ENCODE measurements around the gene GPATCH1. TPM values are rescaled to one million over a fixed set of nuclear protein-coding genes. Genes with fewer than 3 reads are reported as not detected.

The GPATCH1 gene
- total and polyA plus RNA-seq, 9 of the 15 experiments (the other 6 are each of a cell fraction or from before 2014, with no cell fraction given) = 3.7 to 9.7 (median 7.7) TPM

GRCh38 chr19:33100894-33101644 lies 20.1 kb downstream of the GPATCH1 start (continued):
- no peak for TF ChIP-seq ZNF655 (CRISPR knock-in tag; IDR thresholded peaks at IDR 0.05)
- TF ChIP-seq ZNF277 (CRISPR knock-in tag; IDR thresholded peaks at IDR 0.05; ENCODE audit: borderline replicate concordance) = no peak
- TF ChIP-seq XRCC3 (IDR thresholded peaks at IDR 0.05) = no peak
- no peak for TF ChIP-seq SPI1 (IDR thresholded peaks at IDR 0.05; ENCODE audit: borderline replicate concordance, low read depth, low read length)
- no peak for TF ChIP-seq CREBBP (IDR thresholded peaks at IDR 0.05; ENCODE audit: low read depth, low read length)
- TF ChIP-seq DNMT1 (IDR thresholded peaks at IDR 0.05) = no peak
- TF ChIP-seq PRMT5 (CRISPR knock-in tag; IDR thresholded peaks at IDR 0.05) = no peak
- TF ChIP-seq MITF (IDR thresholded peaks at IDR 0.05) = peak; percentile 65
- TF ChIP-seq TEAD2 (tag; IDR thresholded peaks at IDR 0.05) = no peak
- no peak for TF ChIP-seq TSHZ1 (CRISPR knock-in tag; IDR thresholded peaks at IDR 0.05)
- TF ChIP-seq ZNF551 (CRISPR knock-in tag; IDR thresholded peaks at IDR 0.05) = no peak
- TF ChIP-seq GABPA (tag; conservative IDR thresholded peaks at IDR 0.05; ENCODE audit: low read depth) = no peak
- peak; percentile 55 for TF ChIP-seq VEZF1 (CRISPR knock-in tag; IDR thresholded peaks at IDR 0.05)
- TF ChIP-seq NR3C1 (CRISPR knock-in tag; IDR thresholded peaks at IDR 0.05) = no peak
- no peak for TF ChIP-seq CBX5 (IDR thresholded peaks at IDR 0.05; ENCODE audit: borderline replicate concordance, low read depth)
- no peak for TF ChIP-seq SRSF7 (optimal IDR thresholded peaks at IDR 0.05; ENCODE audit: low read depth, low read length)
- no peak for TF ChIP-seq TFAP4 (CRISPR knock-in tag; IDR thresholded peaks at IDR 0.05; ENCODE audit: borderline replicate concordance)
- TF ChIP-seq PHB2 (IDR thresholded peaks at IDR 0.05; ENCODE audit: low read depth) = peak; percentile 53; the same call in 1 of the 2 replicates

Data from K562 (cell line).